GM12878 (cell line): Measurements from ENCODE around the gene PAF1. TPM values are rescaled to one million over a fixed set of nuclear protein-coding genes. Genes with fewer than 3 reads are reported as not detected.

Experiments
- ATAC-seq: fragments of 200-7000 bp; cut with Tn5 transposase; 3 replicates; pipeline ENCODE4 v1.9.1; 2020; ENCODE audit warnings: mild to moderate bottlenecking, moderate library complexity
- BruUV-seq: library from RNA; stranded (reverse); fragments of 400-500 nt; replicated peaks from 2 replicates; lab custom pipeline; 2021; lab: Mats Ljungman, UMichigan
- CTCF ChIA-PET: fragments of 300-600 bp; sonication (Branson Sonifier 250); formaldehyde crosslinking; extraction: SDS; loops from one replicate; lab custom pipeline; 2021; ENCODE audit warnings: inconsistent platforms; lab: Yijun Ruan, JAX
- POLR2A ChIA-PET: fragments of 350-600 bp; formaldehyde crosslinking; extraction: SDS; loops from one replicate; lab custom pipeline; 2021; ENCODE audit warnings: inconsistent platforms; lab: Charles Lee
- RAD21 ChIA-PET: fragments of 300-600 bp; sonication (Branson Sonifier 250); formaldehyde crosslinking; loops from one replicate; lab custom pipeline; 2023; ENCODE audit warnings: antibody characterized with exemption; ENCODE audit not compliant: unreplicated experiment; lab: Charles Lee
- SMC1A ChIA-PET: fragments of 300-600 bp; sonication (Branson Sonifier 250); formaldehyde crosslinking; loops from one replicate; lab custom pipeline; 2023; ENCODE audit not compliant: unreplicated experiment, uncharacterized antibody; lab: Charles Lee
- DNase-seq: peaks from one replicate; pipeline ENCODE4 v3.0.0-alpha.2; 2011; ENCODE audit warnings: low read depth, low spot score
- FAIRE-seq: peaks from 3 replicates; lab custom pipeline; 2011; peaks lifted over from hg19 to GRCh38; lab: Jason Lieb, UNC
- H2AFZ ChIP-seq: 2 replicates; pipeline ENCODE4 v1.6.0; 2011; ENCODE audit warnings: low read depth, low read length, control low read depth; ENCODE audit not compliant: control insufficient read depth
- H3K27ac ChIP-seq: 2 replicates; pipeline ENCODE4 v1.5.1; 2011; ENCODE audit warnings: control low read depth; ENCODE audit not compliant: control insufficient read depth, insufficient read depth
- H3K27me3 ChIP-seq, 2 experiments: replicated peaks in 1 of 2; 2 replicates each; pipeline versions ENCODE4 v1.6.0 to v1.6.1; 2011; ENCODE audit warnings: low read length in 1 of 2; ENCODE audit not compliant: control insufficient read depth in 2 of 2, insufficient read depth in 2 of 2
- H3K36me3 ChIP-seq, 2 experiments: 2 replicates each; pipeline ENCODE4 v1.5.1; 2011; ENCODE audit warnings: low read length in 1 of 2; ENCODE audit not compliant: control insufficient read depth in 2 of 2, insufficient read depth in 2 of 2
- H3K4me1 ChIP-seq: 2 replicates; pipeline ENCODE4 v1.6.1; 2011; ENCODE audit warnings: mild to moderate bottlenecking, low read length, moderate library complexity, mixed read lengths; ENCODE audit not compliant: control insufficient read depth, insufficient read depth
- H3K4me2 ChIP-seq: 2 replicates; pipeline ENCODE4 v1.6.0; 2011; ENCODE audit warnings: control low read depth; ENCODE audit not compliant: control insufficient read depth, insufficient read depth
- H3K4me3 ChIP-seq: fragments of 200-600 bp; sonication (generic); 2 replicates; pipeline ENCODE4 v1.5.1; 2016
- H3K79me2 ChIP-seq: 2 replicates; pipeline ENCODE4 v1.6.0; 2011; ENCODE audit warnings: low read length; ENCODE audit not compliant: control insufficient read depth, insufficient read depth
- H3K9ac ChIP-seq: 2 replicates; pipeline ENCODE4 v1.8.0; 2011; ENCODE audit warnings: low read length, control low read depth, mixed read lengths; ENCODE audit not compliant: control insufficient read depth, insufficient read depth
- H3K9me3 ChIP-seq: replicated peaks from 3 replicates; pipeline ENCODE4 v1.5.1; 2011; ENCODE audit warnings: mild to moderate bottlenecking, low read length; ENCODE audit not compliant: control insufficient read depth, insufficient read depth
- H4K20me1 ChIP-seq: 2 replicates; pipeline ENCODE4 v1.6.0; 2011; ENCODE audit not compliant: control insufficient read depth, insufficient read depth
- ATF2 ChIP-seq: IDR thresholded peaks from 2 replicates; pipeline ENCODE4 v1.6.1; 2012; ENCODE audit warnings: low read length, inconsistent platforms
- BRCA1 ChIP-seq: IDR thresholded peaks from 2 replicates; pipeline ENCODE4 v1.6.1; 2011; ENCODE audit warnings: low read depth, low read length, improper control_type of control experiment
- DPF2 ChIP-seq: fragments of 450-650 bp; IDR thresholded peaks from 2 replicates; pipeline ENCODE4 v1.6.1; 2017; ENCODE audit warnings: mild to moderate bottlenecking
- ETV6 ChIP-seq, 2 experiments: fragments of 450-650 bp in 1 of 2; IDR thresholded peaks in 1 of 2; conservative IDR thresholded peaks in 1 of 2; 2 replicates each; pipeline ENCODE4 v1.6.1; 2014; ENCODE audit warnings: antibody characterized with exemption in 1 of 2, borderline replicate concordance in 1 of 2, low read depth in 1 of 2, mild to moderate bottlenecking in 1 of 2, moderate library complexity in 1 of 2
- HDAC2 ChIP-seq: fragments of 200-600 bp; sonication (generic); IDR thresholded peaks from 2 replicates; pipeline ENCODE4 v1.6.1; 2017
- KAT2A ChIP-seq: conservative IDR thresholded peaks from 2 replicates; pipeline ENCODE4 v1.6.1; 2011; ENCODE audit warnings: low read depth, low read length; ENCODE audit not compliant: control insufficient read depth
- MEF2B ChIP-seq: fragments of 450-650 bp; IDR thresholded peaks from 2 replicates; pipeline ENCODE4 v1.6.1; 2018; ENCODE audit warnings: mild to moderate bottlenecking, moderate library complexity; ENCODE audit not compliant: partially characterized antibody, poor library complexity, severe bottlenecking
- POLR2A ChIP-seq: IDR thresholded peaks from 2 replicates; pipeline ENCODE4 v1.6.1; 2011; ENCODE audit warnings: low read depth, mild to moderate bottlenecking, low read length
- POLR2AphosphoS2 ChIP-seq: IDR thresholded peaks from 2 replicates; pipeline ENCODE4 v1.6.1; 2011; ENCODE audit warnings: low read depth, mild to moderate bottlenecking, low read length, improper control_type of control experiment, moderate library complexity
- REST ChIP-seq: IDR thresholded peaks from 2 replicates; pipeline ENCODE4 v1.6.1; 2012; ENCODE audit warnings: mild to moderate bottlenecking, low read depth, low read length
- SIX5 ChIP-seq: IDR thresholded peaks from 2 replicates; pipeline ENCODE4 v1.6.1; 2011; ENCODE audit warnings: mild to moderate bottlenecking, low read depth, low read length, moderate library complexity; ENCODE audit not compliant: severe bottlenecking
- SRF ChIP-seq, 2 experiments: IDR thresholded peaks; 2 replicates each; pipeline ENCODE4 v1.6.1; 2011; ENCODE audit warnings: low read depth in 2 of 2, low read length in 2 of 2, mild to moderate bottlenecking in 1 of 2, moderate library complexity in 1 of 2
- ZNF622 ChIP-seq: fragments of 450-650 bp; IDR thresholded peaks from 2 replicates; pipeline ENCODE4 v1.6.1; 2017; ENCODE audit warnings: mild to moderate bottlenecking, inconsistent platforms
- WGBS: methylation state at CpG from one replicate; pipeline ENCODE4 v1.1.6; 2016; ENCODE audit warnings: low lambda C conversion rate; ENCODE audit not compliant: insufficient replicate concordance, insufficient coverage; ENCODE audit errors: missing lambda C conversion rate; 5-methylcytosine and 5-hydroxymethylcytosine counted together
- in situ Hi-C: fragments of 300-500 bp; cut with MboI; formaldehyde crosslinking; loops from 9 replicates; pipeline ENCODE4 v1.14.3; 2018; ENCODE audit warnings: mixed read lengths
- intact Hi-C: fragments of 100-400 bp; cut with micrococcal nuclease; formaldehyde crosslinking; loops from one replicate; pipeline ENCODE4 v1.14.2; 2022; ENCODE audit not compliant: unreplicated experiment
- polyA plus RNA-seq, 11 experiments: library from polyadenylated mRNA; depleted of rRNA in 4 of 11; unstranded in 6 of 11; stranded (reverse) in 5 of 11; fragments of >200 nt; fragmentation: Nextera tagmentation in 4 of 11; fragmentation: Illumina TruSeq in 1 of 11; extraction: Ambion mirVana in 4 of 11; extraction: Trizol in 1 of 11; gene quantifications; 1 replicate in 1 of 11; 2 replicates in 10 of 11; pipeline versions ENCODE4 v1.2.1 to v1.2.3, GENCODE V29; 2011 to 2016; ENCODE audit warnings: inconsistent platforms in 2 of 11, missing spikeins in 2 of 11, low read depth in 1 of 11
- total RNA-seq, 4 experiments: library from RNA; depleted of rRNA in 3 of 4; stranded (reverse); fragments of >200 nt in 3 of 4; fragmentation: Illumina TruSeq in 1 of 4; extraction: Trizol in 1 of 4; gene quantifications; 2 replicates each; pipeline versions ENCODE4 v1.2.1 to v1.2.3, GENCODE V29; 2013 to 2021

Gene PAF1
- total and polyA plus RNA-seq, 10 of the 15 experiments (the other 5 are each of a cell fraction or from before 2014, with no cell fraction given) = 1.7 to 45.8 (median 39.6) TPM

GRCh38 chr19:39425744-39426143, 34.8 kb upstream of the PAF1 start:
- Histone ChIP-seq H3K36me3 (peaks cover 4 to 16% of the 10 kb centered on the region in 2 experiments; a peak in 3 of 4 replicates), H3K4me3 (no peak overlapping the region), H3K79me2 (no peaks in the 10 kb centered on the region), H3K27ac (no peak overlapping the region), H3K9me3 (no peaks in the 10 kb centered on the region), H3K9ac (no peak overlapping the region), H4K20me1 (no peaks in the 10 kb centered on the region), H3K4me2 (no peak overlapping the region), H3K27me3 (no peaks in the 10 kb centered on the region), H3K4me1 (peaks cover 5% of the 10 kb centered on the region), H2AFZ (no peak overlapping the region)
- FAIRE-seq (no peak), DNase-seq (no peak), ATAC-seq (no peak)
- in situ Hi-C loops (no loop called here), intact Hi-C loops (no loop called here)
- ChIA-PET SMC1A (interaction anchor here (1.1 kb wide), 1 partner anchor 14 kb away, joined by 5 read pairs; the partner anchor contains the start of gene PLEKHG2), CTCF (no interaction called here), RAD21 (no interaction called here), POLR2A (interaction anchor here (2.9 kb wide), 1 partner anchor 10 kb away, joined by 13 read pairs; the partner anchor contains the start of gene RPS16)
- TF ChIP-seq SRF (IDR thresholded peaks at IDR 0.05; ENCODE audit: low read depth in 2 of 2, low read length in 2 of 2) (no peak), KAT2A (no peak), POLR2A (peak; percentile 39), POLR2AphosphoS2 (no peak)
- no TSS peak for BruUV-seq
- 93% methylated on average over 7 of the region's 7 CpGs for WGBS

- H3K9ac ChIP-seq = no peak overlapping the region
- no peak for DNase-seq
- peaks cover 4 to 16% of the 10 kb centered on the region in 2 experiments; a peak in 3 of 4 replicates for H3K36me3 ChIP-seq
- BruUV-seq = no TSS peak
- no peaks in the 10 kb centered on the region for H3K27me3 ChIP-seq
- H2AFZ ChIP-seq = no peak overlapping the region
- FAIRE-seq = no peak
- ChIA-PET POLR2A (interaction anchor here (2.9 kb wide), 1 partner anchor 11 kb away, joined by 13 read pairs; the partner anchor contains the start of gene RPS16), CTCF (no interaction called here), SMC1A (interaction anchor here (1.1 kb wide), 1 partner anchor 13 kb away, joined by 5 read pairs; the partner anchor contains the start of gene PLEKHG2), RAD21 (interaction anchor here (0.5 kb wide), 1 partner anchor 409 kb away, joined by 3 read pairs; the partner anchor contains the start of gene DYRK1B)
- no peaks in the 10 kb centered on the region for H4K20me1 ChIP-seq
- no peaks in the 10 kb centered on the region for H3K4me1 ChIP-seq
- H3K4me3 ChIP-seq = no peak overlapping the region
- no peak overlapping the region for H3K4me2 ChIP-seq
- in situ Hi-C loops (no loop called here), intact Hi-C loops (no loop called here)
- 78% methylated on average over 16 of the region's 16 CpGs for WGBS
- no peak for ATAC-seq
- no peak overlapping the region for H3K27ac ChIP-seq
- no peaks in the 10 kb centered on the region for H3K9me3 ChIP-seq
- no peaks in the 10 kb centered on the region for H3K79me2 ChIP-seq
- TF ChIP-seq MEF2B (no peak), HDAC2 (no peak), ETV6 (conservative IDR thresholded peaks at IDR 0.05 in 1 of 2, IDR thresholded peaks at IDR 0.05 in 1 of 2; ENCODE audit: borderline replicate concordance in 1 of 2, low read depth in 1 of 2) (no peak), ATF2 (no peak), ZNF622 (no peak), REST (no peak), BRCA1 (no peak), SIX5 (no peak), DPF2 (no peak)
Observed at GRCh38 chr19:39424934-39425333, 34.0 kb upstream of the PAF1 start.
